Islet of Langerhans (tissue), 1 donor: ENCODE measurements around the gene LRTM2.

Experiments used
- FAIRE-seq: peaks from one replicate; lab custom pipeline; 2011; peaks lifted over from hg19 to GRCh38; lab: Jason Lieb, UNC

The LRTM2 gene

DNA sequence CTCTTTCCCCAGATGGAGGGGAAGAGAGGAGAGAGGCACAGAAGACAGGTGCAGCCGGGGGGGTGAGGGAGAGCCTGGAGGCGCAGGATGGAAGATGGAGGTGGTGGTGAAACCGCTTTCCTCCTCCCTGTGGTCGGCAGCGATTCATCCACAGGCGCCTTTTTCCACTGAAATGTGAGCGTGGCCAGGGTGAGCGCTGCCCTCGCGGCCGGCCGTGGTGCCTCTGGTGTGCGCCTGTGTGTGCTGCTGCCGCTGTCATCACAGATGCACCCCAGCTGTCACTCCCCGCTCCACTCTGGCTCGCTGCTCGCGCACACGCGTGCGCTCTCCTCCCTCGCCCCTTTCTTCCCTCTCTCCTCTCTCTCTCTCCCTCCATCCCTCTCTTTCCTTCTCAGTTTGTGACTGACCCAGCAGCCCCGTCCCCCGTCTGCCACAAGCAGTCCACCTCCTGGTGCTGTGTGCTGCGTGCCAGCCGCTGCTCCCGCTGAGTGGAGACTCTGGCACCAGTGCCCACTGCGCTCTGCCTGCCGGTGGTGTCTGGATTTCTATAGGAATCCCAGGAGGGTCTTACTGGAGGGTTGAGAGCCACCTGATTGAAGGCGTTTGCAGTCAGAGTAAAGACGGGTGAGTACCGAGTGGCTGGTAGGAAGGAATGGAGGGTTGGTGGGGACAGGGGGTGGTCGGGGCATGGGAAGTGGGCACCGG is at the start of gene LRTM2:
Gene LRTM2 (plus strand): TSS at position 375 of the 705 bp plus-strand sequence. CDS start 7,584 bp downstream, outside the sequence.
- no peak for FAIRE-seq

DNA sequence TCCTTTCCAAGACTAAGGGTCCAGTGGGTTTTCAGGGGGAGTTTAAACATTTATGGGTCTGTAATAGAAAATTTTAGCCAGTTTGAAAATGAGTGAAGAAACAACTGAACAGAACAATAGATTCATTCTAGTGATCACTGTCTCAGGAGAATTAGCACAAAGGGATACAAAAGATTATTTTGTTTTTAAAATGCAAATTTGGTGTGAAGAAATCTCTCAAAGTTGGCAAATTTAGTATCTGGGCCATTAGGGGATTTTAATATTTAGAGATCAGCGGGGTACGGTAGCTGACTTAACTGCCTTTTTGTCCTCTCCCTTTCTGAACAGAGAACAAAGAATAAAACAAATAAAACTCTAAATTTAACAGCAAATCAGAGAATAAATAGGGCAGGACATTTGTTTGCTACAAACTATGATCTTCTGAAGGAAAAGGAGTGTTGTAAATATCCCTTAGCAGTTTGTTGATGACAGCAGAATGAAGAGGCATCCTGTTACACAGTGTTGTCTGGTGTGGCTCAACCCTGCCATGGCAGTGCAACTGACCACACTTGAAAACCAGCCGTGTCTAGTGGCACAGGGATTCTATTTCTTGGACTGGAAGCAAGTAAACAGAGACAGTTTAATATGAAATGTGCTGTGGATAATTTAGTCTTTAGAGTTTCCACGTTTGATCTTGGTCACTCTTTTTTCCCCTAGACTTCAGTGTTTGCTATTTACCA is 46.3 kb upstream of the LRTM2 start:
- FAIRE-seq, result no peak

DNA sequence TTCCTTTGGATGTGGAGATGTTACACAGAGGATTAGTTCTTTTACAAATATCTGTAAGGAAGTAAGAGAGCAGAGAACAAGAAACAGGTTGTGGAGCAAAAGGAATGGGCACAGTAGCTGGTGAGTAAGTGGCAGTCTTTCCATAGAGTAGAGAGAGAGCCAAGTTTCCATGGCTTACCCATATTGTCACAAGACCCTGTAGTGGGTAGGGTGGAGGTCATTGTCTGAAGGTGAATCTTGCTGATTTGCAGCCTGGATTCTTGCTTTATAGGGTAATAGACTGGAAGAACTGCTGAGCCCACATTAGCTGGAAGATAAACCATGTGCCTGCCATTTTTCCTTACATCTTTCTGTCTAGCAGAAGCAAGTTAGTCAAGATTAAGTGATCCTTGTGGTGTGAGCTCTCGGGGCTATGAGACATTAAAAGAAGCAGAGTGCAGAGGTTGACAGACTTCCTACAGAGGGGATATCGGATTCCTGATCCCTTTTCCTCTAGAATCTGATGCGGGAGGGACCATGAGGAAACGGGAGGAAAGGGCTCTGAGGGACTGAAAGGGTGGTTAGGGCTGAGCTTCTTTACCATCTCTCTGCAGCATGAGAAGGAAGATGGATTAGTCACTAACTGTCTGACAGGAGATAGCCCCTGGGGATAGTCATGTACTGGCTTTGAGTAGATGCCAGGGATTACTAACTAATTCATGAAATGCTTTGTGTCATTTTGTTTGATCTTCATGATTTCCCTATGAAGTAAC is 44.0 kb upstream of the LRTM2 start:
- FAIRE-seq, result no peak

DNA sequence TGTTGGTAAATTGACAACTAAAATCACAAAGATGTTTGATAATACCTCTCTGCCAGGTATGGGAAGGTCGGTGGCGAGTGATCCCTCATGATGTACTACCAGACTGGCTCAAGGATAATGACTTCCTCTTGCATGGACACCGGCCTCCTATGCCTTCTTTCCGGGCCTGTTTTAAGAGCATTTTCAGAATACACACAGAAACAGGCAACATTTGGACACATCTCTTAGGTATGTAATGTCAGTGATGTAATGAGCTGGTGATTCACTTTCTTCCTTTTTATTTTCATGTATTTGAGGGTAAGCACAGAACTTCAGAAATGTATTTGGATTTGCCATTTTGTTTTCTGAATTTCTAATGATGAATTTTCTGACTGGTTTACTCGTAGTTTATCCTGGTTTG is 42.6 kb upstream of the LRTM2 start:
- FAIRE-seq, result no peak

DNA sequence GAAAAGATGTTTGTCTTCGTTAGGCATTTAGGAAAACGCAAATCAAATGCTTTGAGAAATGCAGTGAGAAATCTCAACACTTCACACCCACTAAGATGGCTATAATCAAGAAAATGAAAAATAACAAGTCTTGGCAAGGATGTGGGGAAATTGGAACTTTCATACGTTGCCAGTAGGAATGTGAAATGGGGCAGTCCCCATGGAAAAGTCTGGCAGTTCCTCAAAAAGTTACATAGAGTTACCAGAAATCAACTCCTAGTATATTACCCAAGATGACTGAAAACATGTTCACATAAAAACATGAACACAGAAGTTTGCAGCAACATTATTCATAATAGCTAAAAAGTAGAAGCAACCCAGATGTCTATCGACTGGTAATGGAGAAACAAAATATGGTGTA is 41.5 kb upstream of the LRTM2 start:
- FAIRE-seq, result no peak

DNA sequence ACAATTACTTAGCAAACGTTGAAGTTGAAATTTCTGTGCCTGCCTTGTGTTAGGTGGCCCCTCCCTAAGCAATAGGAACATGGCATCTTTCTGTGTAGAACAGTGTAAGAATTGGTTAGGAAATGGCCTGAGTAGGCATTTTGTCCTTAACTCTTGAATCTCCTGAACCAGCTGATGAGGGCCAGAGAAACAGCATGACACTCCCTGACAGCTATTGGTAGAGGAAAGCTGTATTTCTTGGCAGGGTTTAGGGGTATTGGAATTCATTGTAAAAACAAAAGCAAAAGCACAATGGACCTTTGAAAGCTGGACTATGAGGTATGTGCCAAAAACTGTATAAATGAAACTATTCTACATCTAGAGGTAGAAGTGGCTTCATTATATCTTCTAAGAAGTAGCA is 40.6 kb upstream of the LRTM2 start:
- FAIRE-seq, result no peak

DNA sequence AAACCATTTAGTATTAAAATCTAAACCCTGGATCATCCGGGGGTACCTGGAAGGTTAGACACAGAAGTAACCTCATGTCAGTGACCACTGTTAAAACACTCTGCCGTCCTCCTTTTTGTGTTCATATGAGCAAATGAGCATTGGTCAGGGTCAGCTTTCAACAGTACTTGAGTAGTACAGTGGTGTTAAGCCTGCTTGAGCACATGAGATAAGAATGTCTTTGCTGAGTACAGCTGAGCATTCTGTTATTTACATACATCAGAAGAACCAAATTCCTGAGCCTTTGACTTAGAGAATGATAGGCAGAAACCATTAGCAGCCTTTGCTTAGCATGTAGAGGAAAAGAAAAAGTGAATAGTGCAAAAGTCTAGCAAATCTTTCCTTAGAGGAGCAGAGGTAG is 38.6 kb upstream of the LRTM2 start:
- FAIRE-seq, result no peak

DNA sequence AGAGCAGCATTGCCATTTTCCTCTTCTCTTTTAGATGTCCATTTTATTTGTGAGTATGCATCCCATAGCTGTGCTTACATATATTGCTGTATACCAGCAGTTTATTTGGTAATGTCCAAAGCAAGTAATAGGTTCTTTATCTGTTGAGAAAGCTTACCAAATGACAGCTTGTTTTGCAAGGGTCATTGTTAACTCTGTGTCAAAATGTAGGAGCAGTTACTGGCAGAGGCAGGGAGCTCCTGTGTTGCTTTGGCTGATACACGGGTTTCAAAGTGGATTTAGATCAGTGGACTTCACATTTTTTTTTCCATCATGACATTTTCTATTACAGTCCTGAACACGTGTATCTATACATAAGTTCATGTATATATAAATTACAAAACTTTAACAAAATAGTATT is 38.1 kb upstream of the LRTM2 start:
- no peak for FAIRE-seq

DNA sequence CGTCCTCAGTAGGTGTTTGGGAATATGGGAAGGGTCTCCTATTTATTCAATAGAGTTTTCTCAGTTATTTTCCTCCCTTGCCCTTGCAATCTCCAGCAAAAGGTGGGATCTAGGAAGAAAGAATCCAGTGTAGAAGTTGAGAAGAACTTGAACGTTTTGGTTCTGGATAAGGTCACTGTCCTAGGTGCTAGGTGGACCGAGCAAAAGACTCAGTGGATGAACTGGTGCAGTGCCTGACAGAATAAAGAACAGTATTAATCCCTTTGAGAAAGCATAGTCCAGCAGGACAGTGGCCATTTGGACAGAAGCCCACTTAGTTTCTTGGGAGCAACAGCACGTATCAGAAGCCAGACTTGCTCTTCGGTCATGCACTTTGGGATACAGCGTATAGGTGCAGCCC is 32.7 kb upstream of the LRTM2 start:
- no peak for FAIRE-seq

DNA sequence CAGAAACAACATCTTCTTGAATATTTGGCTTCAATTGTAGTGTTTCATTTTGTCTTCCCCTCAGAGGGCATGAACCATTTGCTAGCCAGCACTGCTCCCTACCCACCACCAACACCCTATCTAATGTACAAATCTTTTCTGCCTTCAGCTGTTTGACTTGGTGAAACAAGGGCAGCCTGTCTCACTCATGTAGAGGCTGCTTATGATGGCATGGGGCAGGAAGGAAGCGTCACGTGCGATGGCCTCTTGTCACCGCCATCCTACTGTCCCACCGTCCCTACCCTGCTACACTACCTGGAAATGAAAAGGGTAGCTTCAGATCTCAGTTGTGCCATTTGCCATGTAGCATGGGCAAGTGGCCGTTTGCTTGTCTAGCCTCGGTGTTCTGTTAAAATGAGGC is 29.9 kb upstream of the LRTM2 start:
- FAIRE-seq, result no peak

DNA sequence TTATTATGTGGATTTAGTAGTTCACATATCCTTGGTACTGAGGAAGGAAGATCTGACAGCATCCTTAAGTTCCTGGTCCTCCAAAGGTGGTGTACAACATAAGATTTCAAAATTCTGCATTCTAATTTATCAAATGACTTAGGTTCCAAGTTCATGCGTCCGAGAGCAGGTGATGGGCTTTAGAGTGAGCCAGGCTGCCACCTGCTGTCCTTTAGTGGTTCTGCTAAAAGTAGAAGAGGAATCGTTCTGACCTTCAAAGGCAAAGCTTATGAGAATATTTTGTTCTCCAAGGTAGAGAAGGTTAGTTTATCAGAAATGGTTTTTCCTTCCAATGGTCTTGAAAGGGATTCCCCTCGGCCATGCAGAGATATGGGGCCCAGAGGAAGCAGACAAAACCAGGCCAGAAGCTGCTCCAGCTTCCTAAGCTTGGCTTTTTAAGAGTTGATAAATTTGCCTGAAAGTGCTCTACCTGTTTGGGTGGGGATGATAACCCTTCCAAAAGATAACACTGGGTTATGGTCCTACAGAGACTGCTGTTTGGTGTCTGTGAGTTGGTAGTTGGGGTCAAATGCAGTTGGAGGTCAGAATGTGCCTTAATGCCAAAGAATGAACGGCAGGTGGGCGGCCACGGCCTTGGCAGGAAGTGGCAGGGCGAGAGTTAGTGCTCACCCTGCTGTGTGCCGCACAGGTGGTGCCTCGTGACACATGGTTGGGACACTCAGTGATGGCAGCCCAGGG is 29.1 kb upstream of the LRTM2 start:
- peak; percentile 95 for FAIRE-seq

DNA sequence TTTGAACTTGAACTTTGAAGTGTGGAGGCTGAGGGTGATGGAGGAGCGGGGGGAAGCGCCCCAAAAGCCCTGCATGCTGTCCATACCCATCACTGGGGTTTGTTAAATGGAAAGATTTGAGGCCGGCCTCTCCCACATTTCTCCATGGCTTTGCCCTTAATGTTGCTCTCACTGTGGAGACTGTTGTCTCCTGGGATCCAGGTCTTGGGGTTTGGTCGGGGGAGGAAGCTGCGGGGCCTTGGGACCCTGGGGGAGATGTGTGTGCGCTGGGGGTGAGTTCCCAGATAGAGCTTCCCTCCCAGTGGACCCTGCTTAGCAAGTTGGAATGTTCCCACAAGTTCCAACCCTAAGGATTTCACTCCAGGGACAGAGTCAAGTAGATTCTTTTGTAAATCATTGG is 28.0 kb upstream of the LRTM2 start:
- no peak for FAIRE-seq

DNA sequence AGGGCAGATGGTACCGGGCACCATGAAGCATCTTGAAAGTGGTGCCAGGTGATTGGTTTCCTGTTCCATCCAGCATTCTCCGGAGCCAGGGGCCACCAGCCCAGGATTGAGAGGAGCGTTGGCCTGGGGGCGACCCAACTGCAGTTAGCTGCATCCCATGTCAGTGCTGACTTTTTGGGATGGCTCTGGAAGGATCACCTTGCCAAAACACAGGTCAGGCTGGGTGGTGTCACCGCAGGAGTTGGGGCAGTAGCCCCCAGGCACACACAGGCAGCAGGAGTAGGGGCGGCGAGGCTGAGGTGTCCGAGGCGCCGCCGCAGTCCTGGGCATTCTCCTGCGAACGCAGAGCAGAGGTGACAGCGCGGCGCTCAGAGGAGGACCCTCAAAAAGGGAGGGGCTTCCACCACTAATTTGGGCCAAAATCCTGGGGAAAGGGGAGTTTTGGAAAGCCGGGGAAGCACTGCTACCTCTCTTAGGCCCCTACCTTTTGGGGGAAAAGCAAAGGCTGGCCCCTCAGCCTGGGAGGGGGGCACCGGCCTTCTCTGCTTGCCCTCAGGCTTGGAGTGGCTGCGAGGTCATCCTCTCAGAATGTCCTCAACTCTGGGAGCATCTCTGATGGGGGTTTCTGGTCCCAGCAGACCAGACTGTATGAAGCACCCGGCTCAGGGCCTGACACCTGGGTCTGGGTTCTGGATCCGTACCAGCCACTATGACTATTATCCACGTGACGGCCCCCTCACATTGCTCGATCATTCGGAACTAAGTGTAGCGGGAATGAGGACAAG is 26.7 kb upstream of the LRTM2 start:
- FAIRE-seq, result no peak

DNA sequence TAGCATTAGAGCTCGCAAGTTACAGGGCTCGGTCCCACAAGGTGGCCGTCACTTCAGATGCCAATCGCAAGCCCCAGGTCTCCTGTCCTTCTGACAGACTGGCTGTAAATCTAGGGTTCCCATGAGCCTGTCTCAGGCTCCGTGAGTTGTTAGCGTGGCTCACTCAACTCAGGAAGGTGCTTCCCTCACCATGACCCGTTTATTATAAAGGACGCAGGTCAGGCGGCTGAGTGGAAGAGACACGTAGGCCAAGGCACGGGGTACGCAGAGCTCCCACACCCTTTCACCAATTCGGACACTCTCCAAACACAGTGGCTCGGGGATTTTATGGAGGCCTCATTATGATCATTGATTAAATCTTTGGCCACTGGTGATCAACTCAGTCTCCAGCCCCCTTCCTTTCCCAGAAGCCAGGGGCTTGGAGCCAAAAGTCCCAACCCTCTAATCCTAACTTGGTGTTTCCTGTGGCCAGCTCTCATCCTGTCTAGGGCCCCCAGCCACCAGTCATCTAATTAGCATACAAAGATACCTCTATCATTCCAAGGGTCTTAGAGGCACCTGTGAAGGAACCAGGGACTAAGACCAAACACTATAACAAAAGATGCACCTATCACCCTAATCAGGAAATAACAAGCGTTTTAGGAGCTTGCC is 25.8 kb upstream of the LRTM2 start:
- FAIRE-seq, result no peak

DNA sequence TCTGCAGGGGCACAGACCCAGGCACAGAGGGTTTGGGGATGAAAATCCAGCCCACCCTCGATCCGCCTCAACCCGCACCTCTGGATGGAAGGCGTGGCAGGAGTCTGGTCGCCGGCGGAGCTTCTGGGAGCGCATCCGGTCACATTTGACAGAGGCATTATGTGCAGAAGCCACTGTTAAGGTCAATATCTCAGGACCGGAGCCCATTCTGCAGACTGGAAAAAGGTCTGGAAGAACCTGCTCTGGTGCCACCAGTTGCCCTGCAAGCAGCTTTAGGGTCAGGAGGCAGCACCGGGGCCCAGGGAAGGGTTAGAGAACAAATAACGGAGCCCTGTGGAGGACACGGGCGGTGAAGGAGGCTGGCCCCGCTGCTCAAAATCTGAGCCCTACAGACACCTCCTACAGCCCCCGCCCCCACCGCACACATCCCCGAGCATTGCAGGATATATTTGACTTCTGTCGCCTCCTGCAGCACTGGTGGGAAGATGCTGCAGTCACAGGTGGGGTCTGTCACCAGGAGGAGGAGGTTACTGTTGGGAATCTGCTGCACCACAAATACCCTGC is 25.1 kb upstream of the LRTM2 start:
- no peak for FAIRE-seq

DNA sequence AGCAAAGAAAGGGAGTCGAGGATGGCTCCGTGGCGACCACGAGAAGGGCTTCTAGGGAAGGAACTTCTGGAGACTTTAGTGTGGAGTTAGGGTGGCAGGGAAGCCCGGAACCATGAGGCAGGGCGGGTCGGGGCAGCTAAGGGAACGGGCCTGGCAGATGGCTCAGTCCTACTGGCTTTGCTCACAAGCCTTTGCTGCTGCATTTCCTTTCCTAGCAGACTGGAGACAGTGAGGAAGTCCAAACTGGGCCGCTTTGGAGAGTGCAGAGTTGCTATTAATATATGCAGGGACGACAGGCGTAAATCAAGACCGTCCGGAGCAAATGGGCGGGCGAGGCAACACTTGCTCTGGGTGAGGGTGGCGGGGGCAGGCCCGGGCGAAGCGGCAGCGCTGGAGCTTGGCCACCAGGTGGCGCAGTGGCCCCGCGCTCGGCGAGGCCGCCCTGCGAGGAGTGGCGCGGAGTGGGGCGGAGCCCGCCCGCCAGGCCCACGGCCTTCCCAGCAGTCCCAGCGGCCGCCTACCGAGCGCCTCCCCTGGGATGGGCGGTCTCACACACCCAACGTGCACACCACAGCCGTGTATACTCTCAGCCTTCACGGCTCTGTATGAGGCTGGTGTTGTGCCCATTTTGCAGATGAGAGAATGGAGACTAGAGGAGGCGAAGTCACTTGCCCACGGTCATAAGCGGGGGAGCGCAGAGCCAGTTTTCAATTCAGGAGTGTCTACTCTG is 24.4 kb upstream of the LRTM2 start:
- no peak for FAIRE-seq

DNA sequence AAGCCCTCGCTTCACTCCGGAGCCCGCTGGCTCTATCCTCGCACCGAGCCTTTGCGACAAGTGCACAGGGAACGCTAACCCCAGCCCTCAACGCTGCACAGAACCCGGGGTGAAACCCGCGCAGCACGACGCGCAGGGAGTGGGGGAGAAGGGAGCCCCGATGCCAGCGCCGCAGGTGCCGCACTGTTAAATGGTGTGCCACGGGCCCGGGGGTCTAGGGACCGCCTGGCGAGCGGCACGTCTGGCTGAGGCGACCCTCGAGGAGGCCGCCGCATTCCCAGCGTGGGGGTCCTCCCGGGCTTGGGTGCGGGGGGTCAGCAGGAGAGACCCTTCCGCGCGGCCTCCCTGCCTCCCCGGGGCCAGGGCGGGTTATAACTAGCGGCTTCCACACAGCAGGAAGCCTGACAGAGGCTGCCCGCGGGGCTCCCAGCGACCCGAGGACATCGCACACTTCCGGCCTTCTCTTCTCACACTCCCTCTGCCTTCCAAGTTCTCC is 23.8 kb upstream of the LRTM2 start:
- FAIRE-seq, result no peak

DNA sequence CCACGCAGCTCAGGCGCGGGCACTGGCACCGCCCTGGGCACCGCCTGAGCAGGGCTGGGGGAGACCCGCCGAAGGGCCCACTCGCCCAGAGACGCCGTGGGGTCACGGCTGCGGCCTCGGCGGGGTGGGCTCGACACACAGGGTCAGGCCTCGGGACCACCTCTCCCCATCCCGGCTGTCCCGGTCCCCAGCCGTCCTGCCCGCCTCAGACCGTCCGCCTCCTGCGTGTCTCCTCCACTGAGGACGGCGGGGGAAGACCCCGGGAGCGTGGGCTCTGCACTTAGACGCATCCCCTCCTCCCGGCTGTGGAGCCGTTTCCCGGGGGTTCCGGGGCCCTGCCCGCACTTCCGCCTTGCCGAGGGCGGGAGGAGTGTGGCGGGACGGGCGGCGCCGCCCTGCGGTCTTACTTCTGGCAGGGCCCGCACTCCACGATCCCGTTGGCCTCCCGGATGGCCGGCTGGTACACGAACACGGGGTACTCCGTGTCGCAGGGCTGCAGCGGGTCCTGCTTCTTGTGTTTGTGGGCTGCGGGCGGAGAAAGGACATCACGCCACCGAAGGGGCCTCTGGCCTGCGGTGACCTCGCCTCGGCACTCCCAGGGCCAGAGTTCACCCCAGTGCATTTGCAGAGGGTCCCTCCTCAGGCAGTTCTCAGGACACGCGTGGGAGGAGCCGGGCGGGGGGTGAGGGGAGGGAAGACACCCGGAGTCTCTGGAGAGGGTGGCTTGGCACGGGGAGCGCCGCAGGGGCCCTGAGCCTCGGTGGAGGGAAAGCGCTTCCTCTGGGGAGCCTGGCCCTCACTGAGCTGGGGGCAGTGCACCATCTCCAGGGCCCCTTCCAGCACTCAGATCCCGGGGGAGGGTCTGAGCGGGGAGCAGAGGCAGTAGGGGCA is 23.1 kb upstream of the LRTM2 start:
- FAIRE-seq, result no peak
